Measurements from ENCODE around the gene SNCAIP. TPM values are rescaled to one million over a fixed set of nuclear protein-coding genes. Genes with fewer than 3 reads are reported as not detected.

Gene SNCAIP
- total RNA-seq, 4 donors from 2014 or later, result 0.82 to 2.2 (median 1.6) TPM; not detected in 1

DNA sequence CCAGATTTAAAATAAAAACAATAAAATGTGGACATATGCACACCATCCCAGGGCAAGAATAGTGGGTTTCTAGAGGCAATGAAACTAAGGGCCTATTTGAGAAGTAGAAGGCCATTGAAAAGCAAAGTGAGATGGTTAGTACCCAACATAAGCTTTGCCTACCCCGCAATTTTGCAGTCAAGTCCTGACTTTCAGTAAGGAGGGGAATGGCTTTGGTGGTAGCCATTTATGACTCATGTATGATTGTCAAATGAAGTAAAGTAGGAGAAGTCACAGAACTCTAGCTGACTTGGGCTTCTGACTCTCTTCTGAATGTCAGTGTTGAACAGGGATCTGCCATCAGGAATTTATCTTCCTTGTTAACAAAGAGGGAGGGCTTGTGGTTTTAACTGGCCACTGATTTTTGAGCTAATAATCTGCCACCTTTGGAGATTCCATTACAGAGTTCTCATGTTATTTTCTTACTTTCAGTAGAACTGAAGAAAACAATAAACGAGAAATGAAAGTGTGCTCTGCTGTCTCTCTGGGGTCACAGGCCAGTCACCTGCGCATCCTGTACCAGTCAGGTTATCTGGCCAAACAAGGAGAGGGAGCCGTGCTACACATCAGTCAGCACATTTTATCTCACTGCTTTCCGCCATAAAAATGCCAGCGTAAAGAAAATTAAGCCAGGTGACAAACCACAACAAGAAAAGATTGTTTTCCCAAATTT lies 14.3 kb upstream of the SNCAIP start:
- Histone ChIP-seq H3K4me1 (peaks cover 0 to 7% (median 2%) of the 10 kb centered on the region in 4 donors), H3K27ac (no peak overlapping the region), H3K27me3 (no peaks in the 10 kb centered on the region), H3K36me3 (no peaks in the 10 kb centered on the region), H3K9me3 (no peaks in the 10 kb centered on the region), H3K4me3 (no peak overlapping the region)
- WGBS, 2 donors (ENCODE audit: low coverage in 1 of 2), result 82 to 86% methylated on average over 4 to 6 of the region's 6 CpGs
- in situ Hi-C loops (cut with MboI; ENCODE audit: low pct_ligation_motif_present in 1 of 4, low pct_unique_long_range_greater_than_20kb in 1 of 4, low sequenced_read_pairs in 3 of 4), result no loop called here
- TF ChIP-seq POLR2A (IDR thresholded peaks at IDR 0.05) (no peak), EP300 (IDR thresholded peaks at IDR 0.05; ENCODE audit: low read depth) (no peak), POLR2AphosphoS5 (IDR thresholded peaks at IDR 0.05) (no peak)
- TF ChIP-seq, protein P1, sequence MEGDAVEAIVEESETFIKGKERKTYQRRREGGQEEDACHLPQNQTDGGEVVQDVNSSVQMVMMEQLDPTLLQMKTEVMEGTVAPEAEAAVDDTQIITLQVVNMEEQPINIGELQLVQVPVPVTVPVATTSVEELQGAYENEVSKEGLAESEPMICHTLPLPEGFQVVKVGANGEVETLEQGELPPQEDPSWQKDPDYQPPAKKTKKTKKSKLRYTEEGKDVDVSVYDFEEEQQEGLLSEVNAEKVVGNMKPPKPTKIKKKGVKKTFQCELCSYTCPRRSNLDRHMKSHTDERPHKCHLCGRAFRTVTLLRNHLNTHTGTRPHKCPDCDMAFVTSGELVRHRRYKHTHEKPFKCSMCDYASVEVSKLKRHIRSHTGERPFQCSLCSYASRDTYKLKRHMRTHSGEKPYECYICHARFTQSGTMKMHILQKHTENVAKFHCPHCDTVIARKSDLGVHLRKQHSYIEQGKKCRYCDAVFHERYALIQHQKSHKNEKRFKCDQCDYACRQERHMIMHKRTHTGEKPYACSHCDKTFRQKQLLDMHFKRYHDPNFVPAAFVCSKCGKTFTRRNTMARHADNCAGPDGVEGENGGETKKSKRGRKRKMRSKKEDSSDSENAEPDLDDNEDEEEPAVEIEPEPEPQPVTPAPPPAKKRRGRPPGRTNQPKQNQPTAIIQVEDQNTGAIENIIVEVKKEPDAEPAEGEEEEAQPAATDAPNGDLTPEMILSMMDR (IDR thresholded peaks at IDR 0.05), result no peak
- no peak for DNase-seq
- intact Hi-C loops (cut with DNase I; ENCODE audit: low total_unique reads), result no loop called here

DNA sequence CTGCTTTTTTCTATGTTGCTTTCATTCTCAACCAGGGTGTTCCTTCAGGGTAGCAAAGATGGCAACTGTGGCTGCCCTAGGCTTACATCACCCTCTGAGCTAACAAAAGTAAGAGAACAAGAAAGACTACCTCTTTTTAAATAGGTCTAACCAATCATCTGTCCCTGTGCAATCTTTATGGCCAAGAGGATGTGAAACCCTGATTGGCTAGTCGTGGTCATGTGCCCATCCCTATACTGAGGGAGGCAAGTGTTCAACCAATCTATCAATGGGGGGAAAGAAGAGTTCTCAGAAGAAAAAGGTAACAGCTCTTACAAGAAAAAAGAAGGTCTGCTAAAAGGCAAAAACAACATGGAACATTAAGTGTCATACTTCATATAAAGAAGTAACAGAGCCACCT lies 11.7 kb upstream of the SNCAIP start:
- WGBS, 2 donors (ENCODE audit: low coverage in 1 of 2), result 63 to 70% methylated on average over 1 of the region's 1 CpG
- TF ChIP-seq POLR2A (IDR thresholded peaks at IDR 0.05) (no peak), POLR2AphosphoS5 (IDR thresholded peaks at IDR 0.05) (no peak), EP300 (IDR thresholded peaks at IDR 0.05; ENCODE audit: low read depth) (no peak)
- TF ChIP-seq, protein P1 (IDR thresholded peaks at IDR 0.05), result no peak
- H3K27ac ChIP-seq, result no peak overlapping the region
- in situ Hi-C loops (cut with MboI; ENCODE audit: low pct_ligation_motif_present in 1 of 4, low pct_unique_long_range_greater_than_20kb in 1 of 4, low sequenced_read_pairs in 3 of 4) (no loop called here), intact Hi-C loops (cut with DNase I; ENCODE audit: low total_unique reads) (no loop called here)
- peaks cover 0 to 7% (median 2%) of the 10 kb centered on the region in 4 donors for H3K4me1 ChIP-seq
- H3K9me3 ChIP-seq, result no peaks in the 10 kb centered on the region
- no peak overlapping the region for H3K4me3 ChIP-seq
- no peaks in the 10 kb centered on the region for H3K36me3 ChIP-seq
- H3K27me3 ChIP-seq, result no peaks in the 10 kb centered on the region
- no peak for DNase-seq

DNA sequence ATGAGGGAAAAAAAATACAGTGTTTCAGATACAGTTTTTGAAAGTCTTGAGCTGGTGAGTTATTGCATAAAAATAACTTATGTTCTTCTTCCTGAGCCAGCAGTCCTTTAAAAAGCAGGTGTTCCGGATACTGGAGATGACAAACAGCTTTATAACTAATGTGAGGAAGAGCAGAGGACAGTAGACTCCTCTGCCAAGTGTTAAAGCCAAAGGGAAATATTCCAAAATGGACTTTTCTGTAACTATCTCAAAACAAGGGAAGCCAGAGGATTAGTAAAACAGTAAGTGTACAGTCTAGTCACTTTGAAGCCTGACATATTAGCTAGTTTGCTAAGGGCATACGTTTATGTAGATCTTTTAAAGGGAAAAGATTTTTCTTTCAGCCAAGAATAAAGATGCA lies 11.0 kb upstream of the SNCAIP start:
- H3K36me3 ChIP-seq, result no peaks in the 10 kb centered on the region
- TF ChIP-seq POLR2AphosphoS5 (IDR thresholded peaks at IDR 0.05) (peak in 2 of 3 donors; percentile 39 to 44), EP300 (IDR thresholded peaks at IDR 0.05; ENCODE audit: low read depth) (no peak)
- WGBS, 2 donors (ENCODE audit: low coverage in 1 of 2), result 42 to 46% methylated on average over 2 of the region's 2 CpGs
- H3K9me3 ChIP-seq, result no peaks in the 10 kb centered on the region
- intact Hi-C loops (cut with DNase I; ENCODE audit: low total_unique reads) (no loop called here), in situ Hi-C loops (cut with MboI; ENCODE audit: low pct_ligation_motif_present in 1 of 4, low pct_unique_long_range_greater_than_20kb in 1 of 4, low sequenced_read_pairs in 3 of 4) (no loop called here)
- H3K4me3 ChIP-seq, result no peak overlapping the region
- no peak overlapping the region for H3K27ac ChIP-seq
- DNase-seq, result no peak
- no peaks in the 10 kb centered on the region for H3K27me3 ChIP-seq
- peaks cover 0 to 7% (median 2%) of the 10 kb centered on the region in 4 donors for H3K4me1 ChIP-seq

DNA sequence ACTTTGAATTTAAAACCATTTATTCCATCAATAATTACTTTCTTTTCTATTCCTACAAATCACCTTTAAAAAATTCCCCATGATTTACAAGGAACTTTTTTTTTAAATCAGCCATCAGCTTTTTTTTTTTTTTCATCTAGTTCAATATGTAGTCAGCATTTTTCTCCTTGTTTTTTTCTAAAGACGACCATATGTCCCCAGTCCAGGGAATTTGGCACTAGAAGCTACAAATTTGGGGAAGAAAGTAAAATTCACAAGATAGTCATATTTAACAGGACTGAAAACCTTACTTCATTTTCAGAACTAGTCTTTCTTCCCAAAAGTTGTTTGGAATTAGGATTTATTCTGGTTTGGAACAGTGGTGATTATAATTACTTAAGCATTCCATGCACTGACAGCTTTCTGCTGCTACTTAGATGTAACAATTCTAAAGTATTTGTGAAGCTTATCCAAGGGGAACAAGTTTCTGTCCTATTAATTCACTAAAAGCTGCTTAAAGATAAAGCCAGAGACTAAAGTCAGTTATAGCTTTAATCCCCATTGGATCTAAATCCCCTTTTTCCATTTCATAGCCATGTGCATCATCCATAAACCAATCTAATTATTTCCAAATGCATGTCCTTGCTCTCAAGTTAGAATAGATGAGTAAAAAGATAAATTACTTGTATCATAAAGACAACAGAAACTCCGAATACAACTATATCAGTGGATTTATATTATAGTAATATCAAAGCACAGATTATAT lies 7.4 kb upstream of the SNCAIP start:
- Histone ChIP-seq H3K4me1 (peaks cover 0 to 7% (median 2%) of the 10 kb centered on the region in 4 donors), H3K36me3 (no peaks in the 10 kb centered on the region), H3K27ac (no peak overlapping the region), H3K4me3 (no peak overlapping the region), H3K9me3 (no peaks in the 10 kb centered on the region), H3K27me3 (no peaks in the 10 kb centered on the region)
- intact Hi-C loops (cut with DNase I; ENCODE audit: low total_unique reads), result no loop called here
- in situ Hi-C loops (cut with MboI; ENCODE audit: low pct_ligation_motif_present in 1 of 4, low pct_unique_long_range_greater_than_20kb in 1 of 4, low sequenced_read_pairs in 3 of 4), result no loop called here
- DNase-seq, result no peak
- TF ChIP-seq, protein P1 (IDR thresholded peaks at IDR 0.05), result no peak
- TF ChIP-seq POLR2A (IDR thresholded peaks at IDR 0.05) (no peak), EP300 (IDR thresholded peaks at IDR 0.05; ENCODE audit: low read depth) (no peak)
- WGBS, 2 donors (ENCODE audit: low coverage in 1 of 2), result 71 to 81% methylated on average over 2 of the region's 2 CpGs

Measured in transverse colon (tissue), 4 donors.